K562 (cell line): ENCODE results near the gene RARA. TPM values are rescaled to one million over a fixed set of nuclear protein-coding genes. Genes with fewer than 3 reads are reported as not detected.

Experiments
- ATAC-seq: fragments of 200-7000 bp; cut with Tn5 transposase; 3 replicates; pipeline ENCODE4 v1.9.1; 2020; ENCODE audit warnings: moderate library complexity
- BruUV-seq: library from RNA; stranded (reverse); fragments of 400-500 nt; replicated peaks from 2 replicates; lab custom pipeline; 2021; lab: Mats Ljungman, UMichigan
- CTCF ChIA-PET: fragments of 300-600 bp; formaldehyde crosslinking; extraction: SDS; loops from one replicate; lab custom pipeline; 2021; ENCODE audit warnings: low intra/inter-chr PET ratio; lab: Yijun Ruan, JAX
- POLR2A ChIA-PET: fragments of 300-600, 350-650 bp; sonication (Branson Sonifier 250); formaldehyde crosslinking; extraction: SDS; loops from one replicate; lab custom pipeline; 2021; ENCODE audit warnings: antibody characterized with exemption, inconsistent platforms; lab: Yijun Ruan, JAX
- DNase-seq, 4 experiments: peaks; one replicate each; pipeline versions ENCODE4 v3.0.0 to v3.0.0-alpha.2; 2011 to 2018; ENCODE audit warnings: low spot score in 3 of 4, mixed read lengths in 3 of 4; ENCODE audit errors: extremely low read depth in 1 of 4
- FAIRE-seq: peaks from 2 replicates; lab custom pipeline; 2011; peaks lifted over from hg19 to GRCh38; lab: Jason Lieb, UNC
- H2AFZ ChIP-seq: 2 replicates; pipeline ENCODE4 v1.6.0; 2011; ENCODE audit warnings: low read depth, low read length, control low read depth, inconsistent platforms
- H3K27ac ChIP-seq: fragments of 200-600 bp; 3 replicates; pipeline ENCODE4 v1.8.0; 2011; ENCODE audit warnings: low read depth, mild to moderate bottlenecking, control low read depth, inconsistent platforms, low read length, moderate library complexity, mixed read lengths; ENCODE audit errors: extremely low read depth
- H3K27me3 ChIP-seq, 2 experiments: fragments of 300-600 bp in 1 of 2; 2 replicates in 1 of 2; 3 replicates in 1 of 2; pipeline versions ENCODE4 v1.6.0 to v1.8.0; 2011; ENCODE audit warnings: inconsistent platforms in 2 of 2, low read length in 2 of 2, mild to moderate bottlenecking in 1 of 2, mixed read lengths in 1 of 2, moderate library complexity in 1 of 2; ENCODE audit not compliant: control insufficient read depth in 2 of 2, insufficient read depth in 2 of 2
- H3K36me3 ChIP-seq: fragments of 300-600 bp; 3 replicates; pipeline ENCODE4 v1.8.0; 2011; ENCODE audit warnings: mild to moderate bottlenecking, low read length, inconsistent platforms; ENCODE audit not compliant: control insufficient read depth, insufficient read depth
- H3K4me1 ChIP-seq, 2 experiments: fragments of 200-600 bp in 1 of 2; replicated peaks in 1 of 2; 2 replicates in 1 of 2; 3 replicates in 1 of 2; pipeline versions ENCODE4 v1.5.1 to v1.8.0; 2011; ENCODE audit warnings: inconsistent platforms in 2 of 2, low read length in 2 of 2, mild to moderate bottlenecking in 1 of 2, mixed read lengths in 1 of 2, moderate library complexity in 1 of 2; ENCODE audit not compliant: control insufficient read depth in 2 of 2, insufficient read depth in 2 of 2
- H3K4me2 ChIP-seq: 2 replicates; pipeline ENCODE4 v1.6.1; 2011; ENCODE audit warnings: low read length, control low read depth, inconsistent platforms, mixed read lengths; ENCODE audit not compliant: insufficient read depth
- H3K4me3 ChIP-seq: fragments of 200-600 bp; sonication (generic), shearing (Covaris generic); 2 replicates; pipeline ENCODE4 v1.5.1; 2016; ENCODE audit warnings: control low read depth, inconsistent platforms
- H3K79me2 ChIP-seq: fragments of 200-600 bp; 3 replicates; pipeline ENCODE4 v1.8.0; 2011; ENCODE audit warnings: low read length, inconsistent platforms; ENCODE audit not compliant: control insufficient read depth, insufficient read depth
- H3K9ac ChIP-seq, 2 experiments: 2 replicates each; pipeline versions ENCODE4 v1.6.0 to v1.6.1; 2011; ENCODE audit warnings: low read depth in 2 of 2, low read length in 2 of 2, control low read depth in 1 of 2, inconsistent platforms in 1 of 2, mild to moderate bottlenecking in 1 of 2, mixed read lengths in 1 of 2; ENCODE audit not compliant: insufficient read depth in 1 of 2
- H3K9me1 ChIP-seq: one replicate; pipeline ENCODE4 v1.6.0; 2011; ENCODE audit warnings: inconsistent platforms, mild to moderate bottlenecking, low read length, moderate library complexity; ENCODE audit not compliant: control insufficient read depth, insufficient read depth
- H3K9me3 ChIP-seq: replicated peaks from 2 replicates; pipeline ENCODE4 v1.5.1; 2011; ENCODE audit warnings: low read depth, low read length, inconsistent platforms; ENCODE audit not compliant: control insufficient read depth, insufficient read depth
- H4K20me1 ChIP-seq: replicated peaks from 2 replicates; pipeline ENCODE4 v1.6.1; 2011; ENCODE audit warnings: low read length, inconsistent platforms, mixed read lengths; ENCODE audit not compliant: control insufficient read depth, insufficient read depth
- CBFA2T2 ChIP-seq: fragments of 450-650 bp; conservative IDR thresholded peaks from 2 replicates; pipeline ENCODE4 v1.6.1; 2017; ENCODE audit warnings: mild to moderate bottlenecking
- GATAD2B ChIP-seq: fragments of 450-650 bp; IDR thresholded peaks from 2 replicates; pipeline ENCODE4 v1.6.1; 2017; ENCODE audit warnings: mild to moderate bottlenecking, borderline replicate concordance
- HCFC1 ChIP-seq: IDR thresholded peaks from 2 replicates; pipeline ENCODE4 v1.6.1; 2012; ENCODE audit warnings: low read depth, low read length, improper control_type of control experiment
- XRCC5 ChIP-seq: fragments of 200-400 bp; formaldehyde crosslinking; IDR thresholded peaks from 2 replicates; pipeline ENCODE4 v1.6.1; 2017; ENCODE audit warnings: low read depth, mild to moderate bottlenecking, low read length
- ZNF184 ChIP-seq: sonication (generic); formaldehyde crosslinking; IDR thresholded peaks from 2 replicates; pipeline ENCODE4 v1.5.0; 2020; ENCODE audit warnings: missing genetic modification reagents
- ZNF212 ChIP-seq: fragments of 450-650 bp; formaldehyde crosslinking; IDR thresholded peaks from 2 replicates; pipeline ENCODE4 v1.4.0; 2020; ENCODE audit warnings: mild to moderate bottlenecking
- whole genome bisulfite sequencing: fragments of 100-300 bp; shearing (Covaris generic); methylation state at CpG from one replicate; pipeline ENCODE4 v1.1.6; 2016; ENCODE audit warnings: low coverage, mixed read lengths; ENCODE audit not compliant: insufficient coverage; ENCODE audit errors: missing lambda C conversion rate; 5-methylcytosine and 5-hydroxymethylcytosine counted together
- in situ Hi-C: fragments of 300-500 bp; cut with MboI; formaldehyde crosslinking; loops from 4 replicates; pipeline ENCODE4 v1.15.0; 2018; ENCODE audit warnings: inconsistent platforms, mixed read lengths
- intact Hi-C: fragments of 100-400 bp; cut with micrococcal nuclease; formaldehyde crosslinking; loops from 2 replicates; pipeline ENCODE4 v1.14.2; 2022
- polyA plus RNA-seq, 8 experiments: library from polyadenylated mRNA; depleted of rRNA in 4 of 8; stranded (reverse) in 5 of 8; unstranded in 3 of 8; fragments of >200 nt; fragmentation: Nextera tagmentation in 2 of 8; fragmentation: Illumina TruSeq in 1 of 8; extraction: Ambion mirVana in 2 of 8; extraction: Trizol in 1 of 8; gene quantifications; 2 replicates each; pipeline versions ENCODE4 v1.2.1 to v1.2.3, GENCODE V29; 2011 to 2014; ENCODE audit warnings: inconsistent platforms in 1 of 8, missing spikeins in 1 of 8
- total RNA-seq, 7 experiments: library from RNA; depleted of rRNA in 6 of 7; stranded (reverse); fragments of >200 nt in 6 of 7; fragmentation: Illumina TruSeq in 2 of 7; extraction: Trizol in 2 of 7; gene quantifications; 2 replicates each; pipeline versions ENCODE4 v1.2.1 to v1.2.3, GENCODE V29; 2011 to 2021; ENCODE audit warnings: low replicate concordance in 1 of 7
- TF ChIP-seq, protein P1 (sequence below): fragments of 200-600 bp; sonication (generic); IDR thresholded peaks from one replicate; pipeline ENCODE4 v1.6.1; 2012; ENCODE audit warnings: mild to moderate bottlenecking, low read depth, low read length, inconsistent platforms
- TF ChIP-seq, protein P2 (sequence below), 2 experiments: fragments of 450-650 bp in 1 of 2; sonication (generic) in 1 of 2; formaldehyde crosslinking in 1 of 2; IDR thresholded peaks in 1 of 2; conservative IDR thresholded peaks in 1 of 2; 2 replicates each; pipeline versions ENCODE4 v1.6.1 to v1.8.1; 2016 to 2023; ENCODE audit warnings: mild to moderate bottlenecking in 2 of 2, moderate library complexity in 2 of 2, inconsistent platforms in 1 of 2, missing genetic modification reagents in 1 of 2

Gene RARA
- total and polyA plus RNA-seq, 9 of the 15 experiments (the other 6 are each of a cell fraction or from before 2014, with no cell fraction given) = 0.10 to 28.0 (median 7.9) TPM

GRCh38 chr17:40317880-40318829 is 9.2 kb downstream of the RARA start:
- Histone ChIP-seq H3K79me2 (peaks cover 51% of the 10 kb centered on the region), H3K27ac (peak overlapping the region; percentile 77), H3K4me1 (peaks cover 59 to 81% of the 10 kb centered on the region in 2 experiments), H3K4me3 (peak overlapping the region; percentile 79), H3K4me2 (peak overlapping the region; percentile 96), H3K36me3 (no peaks in the 10 kb centered on the region), H2AFZ (peak overlapping the region; percentile 92), H4K20me1 (peaks cover 3% of the 10 kb centered on the region; the same call in 1 of the 2 replicates), H3K27me3 (no peaks in the 10 kb centered on the region), H3K9me3 (no peaks in the 10 kb centered on the region), H3K9me1 (peaks cover 6% of the 10 kb centered on the region), H3K9ac (peak overlapping the region; percentile 79 to 96)
- peak; percentile 98 for FAIRE-seq
- POLR2A ChIA-PET = interaction anchor here (0.6 to 1.5 kb wide), 6 partner anchors 9 to 29 kb away, joined by 3 to 17 read pairs (median 4); no protein-coding TSS in a partner anchor
- ATAC-seq = peak; percentile 97
- intact Hi-C loops = no loop called here
- peak; percentile 97 to 100 (median 99) for DNase-seq
- CTCF ChIA-PET = interaction anchor here (0.6 kb wide), 1 partner anchor 314 kb away, joined by 3 read pairs; no protein-coding TSS in a partner anchor
- WGBS = under 1% methylated on average over 52 of the region's 70 CpGs
- in situ Hi-C loops = no loop called here
- BruUV-seq = no TSS peak
- TF ChIP-seq, protein P1, sequence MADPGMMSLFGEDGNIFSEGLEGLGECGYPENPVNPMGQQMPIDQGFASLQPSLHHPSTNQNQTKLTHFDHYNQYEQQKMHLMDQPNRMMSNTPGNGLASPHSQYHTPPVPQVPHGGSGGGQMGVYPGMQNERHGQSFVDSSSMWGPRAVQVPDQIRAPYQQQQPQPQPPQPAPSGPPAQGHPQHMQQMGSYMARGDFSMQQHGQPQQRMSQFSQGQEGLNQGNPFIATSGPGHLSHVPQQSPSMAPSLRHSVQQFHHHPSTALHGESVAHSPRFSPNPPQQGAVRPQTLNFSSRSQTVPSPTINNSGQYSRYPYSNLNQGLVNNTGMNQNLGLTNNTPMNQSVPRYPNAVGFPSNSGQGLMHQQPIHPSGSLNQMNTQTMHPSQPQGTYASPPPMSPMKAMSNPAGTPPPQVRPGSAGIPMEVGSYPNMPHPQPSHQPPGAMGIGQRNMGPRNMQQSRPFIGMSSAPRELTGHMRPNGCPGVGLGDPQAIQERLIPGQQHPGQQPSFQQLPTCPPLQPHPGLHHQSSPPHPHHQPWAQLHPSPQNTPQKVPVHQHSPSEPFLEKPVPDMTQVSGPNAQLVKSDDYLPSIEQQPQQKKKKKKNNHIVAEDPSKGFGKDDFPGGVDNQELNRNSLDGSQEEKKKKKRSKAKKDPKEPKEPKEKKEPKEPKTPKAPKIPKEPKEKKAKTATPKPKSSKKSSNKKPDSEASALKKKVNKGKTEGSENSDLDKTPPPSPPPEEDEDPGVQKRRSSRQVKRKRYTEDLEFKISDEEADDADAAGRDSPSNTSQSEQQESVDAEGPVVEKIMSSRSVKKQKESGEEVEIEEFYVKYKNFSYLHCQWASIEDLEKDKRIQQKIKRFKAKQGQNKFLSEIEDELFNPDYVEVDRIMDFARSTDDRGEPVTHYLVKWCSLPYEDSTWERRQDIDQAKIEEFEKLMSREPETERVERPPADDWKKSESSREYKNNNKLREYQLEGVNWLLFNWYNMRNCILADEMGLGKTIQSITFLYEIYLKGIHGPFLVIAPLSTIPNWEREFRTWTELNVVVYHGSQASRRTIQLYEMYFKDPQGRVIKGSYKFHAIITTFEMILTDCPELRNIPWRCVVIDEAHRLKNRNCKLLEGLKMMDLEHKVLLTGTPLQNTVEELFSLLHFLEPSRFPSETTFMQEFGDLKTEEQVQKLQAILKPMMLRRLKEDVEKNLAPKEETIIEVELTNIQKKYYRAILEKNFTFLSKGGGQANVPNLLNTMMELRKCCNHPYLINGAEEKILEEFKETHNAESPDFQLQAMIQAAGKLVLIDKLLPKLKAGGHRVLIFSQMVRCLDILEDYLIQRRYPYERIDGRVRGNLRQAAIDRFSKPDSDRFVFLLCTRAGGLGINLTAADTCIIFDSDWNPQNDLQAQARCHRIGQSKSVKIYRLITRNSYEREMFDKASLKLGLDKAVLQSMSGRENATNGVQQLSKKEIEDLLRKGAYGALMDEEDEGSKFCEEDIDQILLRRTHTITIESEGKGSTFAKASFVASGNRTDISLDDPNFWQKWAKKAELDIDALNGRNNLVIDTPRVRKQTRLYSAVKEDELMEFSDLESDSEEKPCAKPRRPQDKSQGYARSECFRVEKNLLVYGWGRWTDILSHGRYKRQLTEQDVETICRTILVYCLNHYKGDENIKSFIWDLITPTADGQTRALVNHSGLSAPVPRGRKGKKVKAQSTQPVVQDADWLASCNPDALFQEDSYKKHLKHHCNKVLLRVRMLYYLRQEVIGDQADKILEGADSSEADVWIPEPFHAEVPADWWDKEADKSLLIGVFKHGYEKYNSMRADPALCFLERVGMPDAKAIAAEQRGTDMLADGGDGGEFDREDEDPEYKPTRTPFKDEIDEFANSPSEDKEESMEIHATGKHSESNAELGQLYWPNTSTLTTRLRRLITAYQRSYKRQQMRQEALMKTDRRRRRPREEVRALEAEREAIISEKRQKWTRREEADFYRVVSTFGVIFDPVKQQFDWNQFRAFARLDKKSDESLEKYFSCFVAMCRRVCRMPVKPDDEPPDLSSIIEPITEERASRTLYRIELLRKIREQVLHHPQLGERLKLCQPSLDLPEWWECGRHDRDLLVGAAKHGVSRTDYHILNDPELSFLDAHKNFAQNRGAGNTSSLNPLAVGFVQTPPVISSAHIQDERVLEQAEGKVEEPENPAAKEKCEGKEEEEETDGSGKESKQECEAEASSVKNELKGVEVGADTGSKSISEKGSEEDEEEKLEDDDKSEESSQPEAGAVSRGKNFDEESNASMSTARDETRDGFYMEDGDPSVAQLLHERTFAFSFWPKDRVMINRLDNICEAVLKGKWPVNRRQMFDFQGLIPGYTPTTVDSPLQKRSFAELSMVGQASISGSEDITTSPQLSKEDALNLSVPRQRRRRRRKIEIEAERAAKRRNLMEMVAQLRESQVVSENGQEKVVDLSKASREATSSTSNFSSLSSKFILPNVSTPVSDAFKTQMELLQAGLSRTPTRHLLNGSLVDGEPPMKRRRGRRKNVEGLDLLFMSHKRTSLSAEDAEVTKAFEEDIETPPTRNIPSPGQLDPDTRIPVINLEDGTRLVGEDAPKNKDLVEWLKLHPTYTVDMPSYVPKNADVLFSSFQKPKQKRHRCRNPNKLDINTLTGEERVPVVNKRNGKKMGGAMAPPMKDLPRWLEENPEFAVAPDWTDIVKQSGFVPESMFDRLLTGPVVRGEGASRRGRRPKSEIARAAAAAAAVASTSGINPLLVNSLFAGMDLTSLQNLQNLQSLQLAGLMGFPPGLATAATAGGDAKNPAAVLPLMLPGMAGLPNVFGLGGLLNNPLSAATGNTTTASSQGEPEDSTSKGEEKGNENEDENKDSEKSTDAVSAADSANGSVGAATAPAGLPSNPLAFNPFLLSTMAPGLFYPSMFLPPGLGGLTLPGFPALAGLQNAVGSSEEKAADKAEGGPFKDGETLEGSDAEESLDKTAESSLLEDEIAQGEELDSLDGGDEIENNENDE = no peak
- TF ChIP-seq HCFC1 = no peak; the same call in 1 of the 2 replicates
- TF ChIP-seq, protein P2, sequence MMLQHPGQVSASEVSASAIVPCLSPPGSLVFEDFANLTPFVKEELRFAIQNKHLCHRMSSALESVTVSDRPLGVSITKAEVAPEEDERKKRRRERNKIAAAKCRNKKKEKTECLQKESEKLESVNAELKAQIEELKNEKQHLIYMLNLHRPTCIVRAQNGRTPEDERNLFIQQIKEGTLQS (IDR thresholded peaks at IDR 0.05) = no peak
- TF ChIP-seq, protein P2 (CRISPR knock-in tag; conservative IDR thresholded peaks at IDR 0.05) = no peak
- TF ChIP-seq ZNF212 (CRISPR knock-in tag) = no peak
- TF ChIP-seq CBFA2T2 = peak; percentile 32
- TF ChIP-seq ZNF184 (CRISPR knock-in tag) = no peak
- no peak for TF ChIP-seq XRCC5
- no peak for TF ChIP-seq GATAD2B
